GM19395 (cell line): ENCODE results near the gene ZNF213.
"Not testable (repeated sequence)": the region's sequence is repeated elsewhere in the genome, so short reads cannot be mapped to it uniquely, and the experiment has no call there.

Experiments
- ATAC-seq: cut with Tn5 transposase; IDR thresholded peaks from one replicate; pipeline ENCODE4 v1.9.1; 2021; ENCODE audit warnings: mild to moderate bottlenecking, moderate library complexity; ENCODE audit not compliant: unreplicated experiment

ZNF213 gene

GRCh38 chr16:3129137-3130131 is 5.4 kb upstream of the ZNF213 start:
- peak; percentile 51 for ATAC-seq

- no peak for ATAC-seq
Measured at GRCh38 chr16:3131755-3132377, 3.0 kb upstream of the ZNF213 start.

GRCh38 chr16:3133844-3134243 is 985 bp upstream of the ZNF213 start:
- no peak for ATAC-seq

GRCh38 chr16:3135126-3135715 is 392 bp downstream of the ZNF213 start:
- ATAC-seq = peak; percentile 44

- no peak for ATAC-seq
Measured at GRCh38 chr16:3137267-3137666, 2.4 kb downstream of the ZNF213 start.

- ATAC-seq = no peak
Measured at GRCh38 chr16:3138342-3138741, 3.5 kb downstream of the ZNF213 start.

GRCh38 chr16:3138823-3139426 is 4.1 kb downstream of the ZNF213 start:
- no peak for ATAC-seq

GRCh38 chr16:3139561-3139960 is 4.7 kb downstream of the ZNF213 start:
- not testable (repeated sequence) for ATAC-seq

GRCh38 chr16:3140603-3141427 is 6.0 kb downstream of the ZNF213 start:
- no peak for ATAC-seq

GRCh38 chr16:3141781-3142311 is 7.0 kb downstream of the ZNF213 start:
- no peak for ATAC-seq

GRCh38 chr16:3142327-3142726 is 7.5 kb downstream of the ZNF213 start:
- no peak for ATAC-seq

- no peak for ATAC-seq
Measured at GRCh38 chr16:3142770-3143169, 7.9 kb downstream of the ZNF213 start.

GRCh38 chr16:3143189-3143588 is 8.4 kb downstream of the ZNF213 start:
- no peak for ATAC-seq

- no peak for ATAC-seq
Measured at GRCh38 chr16:3143598-3144320, 8.9 kb downstream of the ZNF213 start.

- no peak for ATAC-seq
Measured at GRCh38 chr16:3144321-3144983, 9.6 kb downstream of the ZNF213 start.

- ATAC-seq = no peak
Measured at GRCh38 chr16:3145151-3145550, 10.3 kb downstream of the ZNF213 start.

- no peak for ATAC-seq
Measured at GRCh38 chr16:3145660-3146059, 10.8 kb downstream of the ZNF213 start.

- no peak for ATAC-seq
Measured at GRCh38 chr16:3147046-3147756, 12.4 kb downstream of the ZNF213 start.
